Osteocyte (in vitro differentiated cells): ENCODE measurements around the gene PRKD1. TPM values are rescaled to one million over a fixed set of nuclear protein-coding genes. Genes with fewer than 3 reads are reported as not detected.

ENCODE experiments used
- DNase-seq: peaks from one replicate; pipeline ENCODE4 v3.0.0; 2021; ENCODE audit warnings: mixed read lengths; ENCODE audit not compliant: unreplicated experiment; ENCODE audit errors: extremely low spot score
- H3K27ac Mint-ChIP-seq: one replicate; pipeline ENCODE4 v1.8.0; 2021; ENCODE audit warnings: mild to moderate bottlenecking, mixed read lengths; ENCODE audit not compliant: unreplicated experiment
- H3K27me3 Mint-ChIP-seq: one replicate; pipeline ENCODE4 v1.8.0; 2021; ENCODE audit warnings: mixed read lengths; ENCODE audit not compliant: unreplicated experiment
- H3K36me3 Mint-ChIP-seq: one replicate; pipeline ENCODE4 v1.8.0; 2021; ENCODE audit warnings: mixed read lengths; ENCODE audit not compliant: unreplicated experiment
- H3K4me1 Mint-ChIP-seq: one replicate; pipeline ENCODE4 v1.8.0; 2021; ENCODE audit warnings: mixed read lengths; ENCODE audit not compliant: unreplicated experiment
- H3K4me3 Mint-ChIP-seq: one replicate; pipeline ENCODE4 v1.8.0; 2021; ENCODE audit warnings: mild to moderate bottlenecking, moderate library complexity, mixed read lengths; ENCODE audit not compliant: unreplicated experiment
- H3K9me3 Mint-ChIP-seq: one replicate; pipeline ENCODE4 v1.8.0; 2021; ENCODE audit warnings: mixed read lengths; ENCODE audit not compliant: unreplicated experiment
- total RNA-seq: library from RNA; stranded (reverse); gene quantifications from 2 replicates; pipeline ENCODE4 v1.2.1, GENCODE V29; 2021
- TF ChIP-seq, protein P1 (sequence below): fragments of 200-600 bp; sonication (generic); IDR thresholded peaks from 2 replicates; pipeline ENCODE4 v1.5.0; 2021; ENCODE audit warnings: antibody characterized with exemption, mild to moderate bottlenecking, moderate library complexity

Gene PRKD1
- total RNA-seq, 1 donor from 2014 or later, result 6.6 TPM

DNA sequence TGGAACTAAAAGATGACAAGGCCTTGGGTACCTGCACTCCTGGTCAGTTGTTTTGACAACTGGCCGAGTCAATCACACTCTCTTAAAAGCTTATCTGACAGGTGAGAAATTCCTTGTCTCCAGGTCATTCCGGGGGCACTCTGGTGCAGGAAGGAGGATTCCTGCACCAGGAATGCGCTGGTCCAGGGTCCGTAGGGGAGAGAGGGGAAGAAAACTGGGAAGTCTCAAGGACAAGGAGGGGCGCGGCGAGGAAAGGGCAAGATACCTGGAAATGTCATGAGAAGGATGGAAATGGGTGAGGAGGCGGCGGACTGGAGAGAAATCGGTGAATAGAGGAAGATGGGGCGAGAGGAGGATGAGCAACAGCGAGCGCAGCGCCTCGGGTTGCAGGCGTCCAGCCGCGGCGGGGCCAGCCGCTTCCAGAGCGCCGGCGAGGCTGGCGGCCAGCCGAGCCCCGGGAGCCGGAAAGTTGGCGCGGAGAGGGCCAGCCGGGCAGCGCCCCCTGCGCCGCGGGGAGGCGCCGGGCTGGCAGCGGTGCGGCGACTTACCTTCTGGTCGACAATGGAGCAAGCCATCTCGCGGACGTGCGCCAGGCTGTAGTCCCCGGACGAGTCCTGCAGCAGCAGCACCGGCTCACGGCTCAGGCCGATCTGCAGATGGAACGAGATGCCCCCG, 809 bp downstream of the PRKD1 start:
- Mint-ChIP-seq H3K9me3 (no peaks in the 10 kb centered on the region), H3K36me3 (no peaks in the 10 kb centered on the region), H3K4me3 (peak overlapping the region; percentile 89), H3K4me1 (peaks cover 23% of the 10 kb centered on the region), H3K27me3 (peaks cover 10% of the 10 kb centered on the region), H3K27ac (peak overlapping the region; percentile 52)
- TF ChIP-seq, protein P1, sequence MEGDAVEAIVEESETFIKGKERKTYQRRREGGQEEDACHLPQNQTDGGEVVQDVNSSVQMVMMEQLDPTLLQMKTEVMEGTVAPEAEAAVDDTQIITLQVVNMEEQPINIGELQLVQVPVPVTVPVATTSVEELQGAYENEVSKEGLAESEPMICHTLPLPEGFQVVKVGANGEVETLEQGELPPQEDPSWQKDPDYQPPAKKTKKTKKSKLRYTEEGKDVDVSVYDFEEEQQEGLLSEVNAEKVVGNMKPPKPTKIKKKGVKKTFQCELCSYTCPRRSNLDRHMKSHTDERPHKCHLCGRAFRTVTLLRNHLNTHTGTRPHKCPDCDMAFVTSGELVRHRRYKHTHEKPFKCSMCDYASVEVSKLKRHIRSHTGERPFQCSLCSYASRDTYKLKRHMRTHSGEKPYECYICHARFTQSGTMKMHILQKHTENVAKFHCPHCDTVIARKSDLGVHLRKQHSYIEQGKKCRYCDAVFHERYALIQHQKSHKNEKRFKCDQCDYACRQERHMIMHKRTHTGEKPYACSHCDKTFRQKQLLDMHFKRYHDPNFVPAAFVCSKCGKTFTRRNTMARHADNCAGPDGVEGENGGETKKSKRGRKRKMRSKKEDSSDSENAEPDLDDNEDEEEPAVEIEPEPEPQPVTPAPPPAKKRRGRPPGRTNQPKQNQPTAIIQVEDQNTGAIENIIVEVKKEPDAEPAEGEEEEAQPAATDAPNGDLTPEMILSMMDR, result no peak
- no peak for DNase-seq

DNA sequence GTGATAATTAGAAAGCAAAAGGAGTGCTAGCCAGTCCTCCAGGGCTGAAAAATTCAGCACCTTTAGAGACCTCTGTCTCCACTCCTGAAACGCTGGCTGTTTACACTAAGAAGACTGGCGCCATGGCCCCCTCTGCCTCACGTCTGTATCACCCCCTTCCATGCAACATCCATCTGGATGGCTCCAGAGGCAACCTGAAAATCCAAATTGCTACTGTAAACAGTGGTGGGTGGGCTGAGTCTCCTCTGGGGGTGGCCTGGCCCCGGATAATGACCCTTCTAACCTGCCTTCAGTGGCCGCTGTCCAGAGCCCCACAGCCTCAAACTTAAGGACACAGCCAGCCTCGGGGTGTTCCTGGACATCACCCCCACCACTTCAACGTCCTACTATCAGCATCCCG, 1.4 kb downstream of the PRKD1 start:
- peaks cover 8% of the 10 kb centered on the region for H3K27me3 Mint-ChIP-seq
- no peaks in the 10 kb centered on the region for H3K36me3 Mint-ChIP-seq
- peak overlapping the region; percentile 52 for H3K27ac Mint-ChIP-seq
- no peaks in the 10 kb centered on the region for H3K9me3 Mint-ChIP-seq
- H3K4me1 Mint-ChIP-seq, result peaks cover 23% of the 10 kb centered on the region
- peak overlapping the region; percentile 89 for H3K4me3 Mint-ChIP-seq
- TF ChIP-seq, protein P1, result no peak
- DNase-seq, result no peak

DNA sequence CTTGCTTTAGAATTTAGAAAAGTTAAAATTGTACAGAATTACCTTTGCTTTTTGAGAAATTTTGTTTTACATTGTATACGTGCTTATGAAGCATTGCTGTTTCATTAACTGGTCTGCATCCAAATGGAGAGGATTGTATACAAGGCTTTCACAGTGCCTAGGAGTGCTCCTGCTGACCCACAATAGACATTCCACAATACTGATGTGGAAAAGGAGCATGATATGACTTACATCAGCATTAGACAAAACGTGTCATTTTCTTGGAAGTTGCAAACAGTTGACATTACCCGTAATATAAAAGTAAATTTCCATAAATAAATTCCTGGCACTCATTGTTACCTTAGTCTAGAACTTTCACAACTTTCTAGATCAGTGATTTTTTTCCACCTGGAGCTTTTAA, 1.9 kb downstream of the PRKD1 start:
- TF ChIP-seq, protein P1, result no peak
- Mint-ChIP-seq H3K36me3 (no peaks in the 10 kb centered on the region), H3K4me1 (peaks cover 23% of the 10 kb centered on the region), H3K27me3 (peaks cover 8% of the 10 kb centered on the region), H3K27ac (no peak overlapping the region), H3K4me3 (peak overlapping the region; percentile 89), H3K9me3 (no peaks in the 10 kb centered on the region)
- no peak for DNase-seq

DNA sequence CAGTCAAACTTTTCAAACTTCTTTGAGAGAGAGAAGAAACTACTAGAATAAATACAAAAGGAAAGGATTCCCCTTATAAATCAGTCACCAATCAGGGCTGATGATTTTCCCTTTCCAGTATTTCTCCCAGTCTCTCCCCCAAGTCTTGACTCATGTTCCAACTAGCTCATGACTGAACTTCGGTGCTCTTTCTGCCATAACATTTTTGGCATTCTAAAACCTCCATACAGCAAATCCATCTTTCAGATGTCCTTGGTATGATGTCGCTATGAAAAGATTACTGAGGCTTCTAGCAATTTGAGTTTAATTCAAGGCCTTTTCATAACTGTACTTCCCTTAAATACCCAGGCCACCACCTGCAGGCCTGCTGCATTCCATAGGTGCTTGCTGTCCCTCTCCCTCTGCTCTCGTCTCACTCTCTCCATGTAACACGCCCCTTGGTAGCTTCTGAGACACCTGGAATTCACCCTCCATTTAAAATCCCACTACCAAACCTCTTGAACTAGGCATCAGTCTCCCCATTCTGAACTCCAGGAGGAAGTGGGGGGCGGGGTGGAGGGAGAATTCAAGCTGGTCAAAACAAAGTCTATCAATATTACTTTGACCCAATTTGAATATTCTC, 2.4 kb downstream of the PRKD1 start:
- Mint-ChIP-seq H3K9me3 (no peaks in the 10 kb centered on the region), H3K4me3 (no peak overlapping the region), H3K27me3 (peaks cover 5% of the 10 kb centered on the region), H3K27ac (no peak overlapping the region), H3K36me3 (no peaks in the 10 kb centered on the region), H3K4me1 (peaks cover 23% of the 10 kb centered on the region)
- DNase-seq, result no peak
- TF ChIP-seq, protein P1, result no peak

DNA sequence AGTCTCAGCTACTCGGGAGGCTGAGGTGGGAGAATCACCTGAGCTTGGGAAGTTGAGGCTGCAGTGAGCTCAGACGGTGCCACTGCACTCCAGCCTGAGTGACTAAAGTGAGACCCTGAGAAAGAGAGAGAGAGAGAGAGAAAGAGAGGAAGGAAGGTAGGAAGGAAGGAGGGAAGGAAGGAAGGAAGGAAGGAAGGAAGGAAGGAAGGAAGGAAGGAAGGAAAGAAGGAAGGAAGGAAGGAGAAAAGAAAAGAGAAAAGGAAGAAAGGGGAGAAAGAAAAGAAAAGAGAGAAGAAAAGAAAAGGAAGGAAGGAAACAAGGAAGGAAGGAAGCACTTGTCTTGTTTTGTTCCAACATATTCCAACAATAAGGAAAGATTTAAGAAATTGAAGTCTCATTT, 7.8 kb downstream of the PRKD1 start:
- no peak overlapping the region for H3K4me3 Mint-ChIP-seq
- no peak overlapping the region for H3K27ac Mint-ChIP-seq
- peaks cover 3% of the 10 kb centered on the region for H3K4me1 Mint-ChIP-seq
- no peaks in the 10 kb centered on the region for H3K36me3 Mint-ChIP-seq
- TF ChIP-seq, protein P1, result no peak
- no peak for DNase-seq
- no peaks in the 10 kb centered on the region for H3K9me3 Mint-ChIP-seq
- H3K27me3 Mint-ChIP-seq, result no peaks in the 10 kb centered on the region
